Lower lobe of right lung (tissue), 2 donors: Measurements from ENCODE around the gene MCOLN2. TPM values are rescaled to one million over a fixed set of nuclear protein-coding genes. Genes with fewer than 3 reads are reported as not detected.

Experiments used
- ATAC-seq, 2 donors: fragments of 200-7000 bp; cut with Tn5 transposase; one replicate each; pipeline ENCODE4 v1.9.1; 2020 to 2022; ENCODE audit warnings: mild to moderate bottlenecking in 2 of 2, moderate library complexity in 2 of 2
- DNase-seq: peaks from one replicate; pipeline ENCODE4 v3.0.0-alpha.2; 2020
- H3K27ac ChIP-seq: fragments of 200-600 bp; one replicate; pipeline ENCODE4 v1.8.0; 2022
- H3K27me3 ChIP-seq: fragments of 200-600 bp; one replicate; pipeline ENCODE4 v1.8.0; 2022; ENCODE audit warnings: low read depth
- H3K36me3 ChIP-seq: fragments of 200-600 bp; one replicate; pipeline ENCODE4 v1.8.0; 2022; ENCODE audit warnings: mild to moderate bottlenecking
- H3K4me1 ChIP-seq: fragments of 200-600 bp; one replicate; pipeline ENCODE4 v1.8.0; 2022
- H3K4me3 ChIP-seq: fragments of 200-600 bp; one replicate; pipeline ENCODE4 v1.8.0; 2022; ENCODE audit warnings: mild to moderate bottlenecking
- H3K9me3 ChIP-seq: fragments of 200-600 bp; one replicate; pipeline ENCODE4 v1.8.0; 2022
- intact Hi-C: fragments of 100-400 bp; cut with DNase I; formaldehyde crosslinking; loops from one replicate; pipeline ENCODE4 v1.11.0; 2022
- total RNA-seq: library from RNA; stranded (reverse); fragmentation: NEBNext Ultra II Directional; extraction: Animal tissue kit (Norgen Biotek cat#: 25700); gene quantifications from one replicate; pipeline ENCODE4 v1.2.1, GENCODE V29; 2021
- TF ChIP-seq, protein P1 (sequence below): fragments of 200-600 bp; IDR thresholded peaks from one replicate; pipeline ENCODE4 v1.8.0; 2022; ENCODE audit warnings: antibody characterized with exemption, mild to moderate bottlenecking
- donor health status: DM: no; HTN: yes; CAD: no; lungs with severe emphysema.

MCOLN2 gene
- total RNA-seq, 1 donor from 2014 or later = 5.1 TPM

DNA sequence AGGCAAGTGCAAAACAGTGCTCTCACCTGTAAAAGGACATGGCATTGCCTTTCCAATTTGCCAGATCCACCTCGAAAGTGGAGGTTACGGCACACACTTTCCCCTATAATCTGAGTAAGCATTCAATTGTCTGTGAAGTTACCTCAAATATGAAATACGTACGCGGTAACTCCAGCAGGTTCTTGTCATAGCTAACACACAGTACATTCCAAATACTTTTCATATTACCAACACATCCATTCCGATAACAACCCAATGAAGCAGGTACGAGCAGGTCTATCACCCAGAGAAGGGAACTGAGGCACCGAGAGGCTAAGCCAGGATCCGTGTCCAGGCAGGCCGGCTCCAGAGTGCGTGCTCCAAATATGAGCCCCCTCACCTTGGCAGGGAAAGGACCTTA is 57.2 kb downstream of the MCOLN2 start:
- DNase-seq = no peak
- H3K27me3 ChIP-seq = no peaks in the 10 kb centered on the region
- no peak overlapping the region for H3K27ac ChIP-seq
- H3K4me3 ChIP-seq = no peak overlapping the region
- no peaks in the 10 kb centered on the region for H3K4me1 ChIP-seq
- no peak for ATAC-seq
- TF ChIP-seq, protein P1, sequence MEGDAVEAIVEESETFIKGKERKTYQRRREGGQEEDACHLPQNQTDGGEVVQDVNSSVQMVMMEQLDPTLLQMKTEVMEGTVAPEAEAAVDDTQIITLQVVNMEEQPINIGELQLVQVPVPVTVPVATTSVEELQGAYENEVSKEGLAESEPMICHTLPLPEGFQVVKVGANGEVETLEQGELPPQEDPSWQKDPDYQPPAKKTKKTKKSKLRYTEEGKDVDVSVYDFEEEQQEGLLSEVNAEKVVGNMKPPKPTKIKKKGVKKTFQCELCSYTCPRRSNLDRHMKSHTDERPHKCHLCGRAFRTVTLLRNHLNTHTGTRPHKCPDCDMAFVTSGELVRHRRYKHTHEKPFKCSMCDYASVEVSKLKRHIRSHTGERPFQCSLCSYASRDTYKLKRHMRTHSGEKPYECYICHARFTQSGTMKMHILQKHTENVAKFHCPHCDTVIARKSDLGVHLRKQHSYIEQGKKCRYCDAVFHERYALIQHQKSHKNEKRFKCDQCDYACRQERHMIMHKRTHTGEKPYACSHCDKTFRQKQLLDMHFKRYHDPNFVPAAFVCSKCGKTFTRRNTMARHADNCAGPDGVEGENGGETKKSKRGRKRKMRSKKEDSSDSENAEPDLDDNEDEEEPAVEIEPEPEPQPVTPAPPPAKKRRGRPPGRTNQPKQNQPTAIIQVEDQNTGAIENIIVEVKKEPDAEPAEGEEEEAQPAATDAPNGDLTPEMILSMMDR = no peak
- intact Hi-C loops = loop anchor here (10.0 kb wide), 1 partner anchor 315 kb away; the partner anchor contains the start of gene C1orf52
- H3K9me3 ChIP-seq = no peaks in the 10 kb centered on the region
- no peaks in the 10 kb centered on the region for H3K36me3 ChIP-seq

DNA sequence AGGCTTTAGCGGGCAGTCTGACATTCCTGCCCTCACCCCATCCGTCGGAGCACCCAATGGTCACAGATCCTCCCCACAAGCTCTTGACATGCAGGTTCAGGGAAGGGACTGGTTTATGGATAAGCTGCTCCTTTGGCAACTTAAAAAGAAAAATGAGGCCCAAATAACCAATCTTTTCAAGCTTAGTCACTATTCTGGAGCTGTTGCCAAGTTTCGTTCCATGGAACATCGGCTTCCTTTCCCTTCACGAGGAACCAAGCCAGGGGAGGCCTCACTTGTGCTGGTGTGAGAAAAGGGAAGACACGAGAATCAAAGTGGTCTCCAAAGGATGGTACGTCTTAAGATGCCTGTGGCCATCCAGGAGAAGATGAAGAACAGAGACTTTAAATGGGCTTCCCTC is 57.8 kb downstream of the MCOLN2 start:
- no peak overlapping the region for H3K27ac ChIP-seq
- no peaks in the 10 kb centered on the region for H3K36me3 ChIP-seq
- intact Hi-C loops = no loop called here
- DNase-seq (no peak), ATAC-seq (no peak)
- TF ChIP-seq, protein P1 = no peak
- H3K4me3 ChIP-seq = no peak overlapping the region
- H3K27me3 ChIP-seq = no peaks in the 10 kb centered on the region
- no peaks in the 10 kb centered on the region for H3K9me3 ChIP-seq
- H3K4me1 ChIP-seq = no peaks in the 10 kb centered on the region

DNA sequence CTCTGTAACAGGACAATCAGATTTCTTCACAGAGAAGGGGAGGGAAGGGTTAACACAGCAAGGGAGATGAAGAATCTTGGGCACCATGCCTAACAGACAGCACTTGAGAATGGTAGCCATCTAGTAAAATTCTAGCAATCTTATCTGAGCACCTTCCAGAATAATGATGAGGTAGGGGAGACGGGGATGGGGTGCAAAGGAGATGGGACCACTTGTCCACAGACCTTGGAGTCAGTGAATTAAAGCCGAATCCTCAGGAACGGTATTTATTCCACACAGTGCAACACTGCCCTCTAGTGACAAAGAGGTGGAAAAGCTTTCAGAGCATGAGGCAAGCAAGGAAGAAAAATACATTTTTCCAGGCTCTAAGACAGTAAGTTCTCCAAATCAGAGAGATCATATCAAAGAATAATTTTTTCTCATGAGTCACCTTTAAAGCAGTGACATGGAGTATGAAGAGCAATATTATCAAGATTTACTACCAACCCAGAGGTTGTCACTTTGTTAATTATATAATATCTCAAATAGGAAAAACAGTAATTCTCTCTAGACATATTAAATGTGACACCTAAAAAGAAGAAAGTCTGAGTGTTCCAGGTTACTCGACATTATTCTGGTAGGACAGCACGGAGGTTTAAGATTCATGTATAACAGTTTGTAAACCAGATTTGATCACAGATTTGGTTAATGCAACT is 60.6 kb downstream of the MCOLN2 start:
- TF ChIP-seq, protein P1 = peak; percentile 92
- H3K4me1 ChIP-seq = no peaks in the 10 kb centered on the region
- no peaks in the 10 kb centered on the region for H3K27me3 ChIP-seq
- no peaks in the 10 kb centered on the region for H3K9me3 ChIP-seq
- H3K27ac ChIP-seq = no peak overlapping the region
- H3K36me3 ChIP-seq = no peaks in the 10 kb centered on the region
- DNase-seq (no peak), ATAC-seq (peak; percentile 82 to 88)
- intact Hi-C loops = no loop called here
- H3K4me3 ChIP-seq = no peak overlapping the region

DNA sequence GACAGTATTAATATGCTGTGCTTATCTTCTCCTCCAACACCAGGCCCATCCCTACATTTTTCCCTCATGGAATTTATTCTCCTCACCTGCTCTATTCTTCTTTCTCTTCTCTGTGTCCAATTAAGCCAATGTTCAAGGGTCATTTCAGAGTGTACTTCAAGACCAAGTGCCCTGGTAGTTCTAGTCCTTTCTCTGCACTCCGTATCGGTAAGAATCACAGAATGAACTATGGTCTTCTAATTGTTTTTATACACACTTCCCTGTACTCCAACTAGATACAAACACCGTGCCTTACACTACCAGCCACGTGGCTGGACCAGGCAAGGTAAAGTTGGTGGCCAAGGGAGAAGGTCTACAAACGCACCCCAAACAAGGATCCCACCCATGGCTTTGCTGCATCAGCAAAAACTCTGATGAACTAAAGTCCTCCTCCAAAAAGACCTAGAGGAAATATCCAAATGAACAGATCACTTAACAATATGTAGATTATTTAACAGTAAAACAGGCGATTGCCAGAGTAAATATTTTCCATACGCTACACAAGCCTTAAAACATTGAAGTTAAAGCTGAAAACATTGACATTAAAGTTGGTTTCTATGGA is 63.8 kb downstream of the MCOLN2 start:
- DNase-seq (no peak), ATAC-seq (no peak)
- H3K4me3 ChIP-seq = no peak overlapping the region
- H3K9me3 ChIP-seq = no peaks in the 10 kb centered on the region
- H3K36me3 ChIP-seq = no peaks in the 10 kb centered on the region
- H3K4me1 ChIP-seq = no peaks in the 10 kb centered on the region
- H3K27me3 ChIP-seq = no peaks in the 10 kb centered on the region
- H3K27ac ChIP-seq = no peak overlapping the region
- TF ChIP-seq, protein P1 = no peak
- intact Hi-C loops = no loop called here

DNA sequence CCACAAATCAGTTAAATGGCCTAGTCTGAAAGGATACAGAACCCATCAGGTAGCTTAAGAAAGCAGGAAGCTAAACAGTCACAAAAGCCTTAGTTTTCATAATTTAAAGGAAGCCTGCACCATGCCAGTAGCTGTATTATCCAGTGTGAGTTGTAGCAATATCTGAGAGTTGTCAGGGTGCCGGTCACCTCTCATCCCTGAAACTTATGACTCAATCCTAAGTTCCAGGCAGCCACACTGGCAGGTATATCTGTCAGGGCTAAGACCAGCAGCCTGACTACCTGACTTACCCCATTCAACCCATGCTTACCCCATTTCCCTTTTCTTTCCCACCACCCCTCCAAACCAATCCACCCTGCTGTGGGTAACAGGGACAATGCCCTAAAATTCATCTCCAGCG is 66.1 kb downstream of the MCOLN2 start:
- Histone ChIP-seq H3K27ac (no peak overlapping the region), H3K4me3 (no peak overlapping the region), H3K4me1 (no peaks in the 10 kb centered on the region), H3K27me3 (no peaks in the 10 kb centered on the region), H3K36me3 (no peaks in the 10 kb centered on the region), H3K9me3 (no peaks in the 10 kb centered on the region)
- intact Hi-C loops = no loop called here
- DNase-seq (no peak), ATAC-seq (no peak)
- TF ChIP-seq, protein P1 = no peak
